Mesothelial cell of epicardium (in vitro differentiated cells): ENCODE measurements around the gene CLCN1. TPM values are rescaled to one million over a fixed set of nuclear protein-coding genes. Genes with fewer than 3 reads are reported as not detected.

Experiments
- DNase-seq, 2 experiments: peaks; one replicate each; pipeline ENCODE4 v3.0.0; 2021; ENCODE audit warnings: low spot score in 2 of 2; ENCODE audit not compliant: unreplicated experiment in 2 of 2
- H3K27ac Mint-ChIP-seq: 2 replicates; pipeline ENCODE4 v1.8.0; 2021; ENCODE audit warnings: mixed read lengths
- H3K27me3 Mint-ChIP-seq: 2 replicates; pipeline ENCODE4 v1.8.0; 2021; ENCODE audit warnings: low read depth, mixed read lengths
- H3K36me3 Mint-ChIP-seq: 2 replicates; pipeline ENCODE4 v1.8.0; 2021; ENCODE audit warnings: mixed read lengths
- H3K4me1 Mint-ChIP-seq: 2 replicates; pipeline ENCODE4 v1.8.0; 2021; ENCODE audit warnings: mixed read lengths
- H3K4me3 Mint-ChIP-seq: 2 replicates; pipeline ENCODE4 v1.8.0; 2021; ENCODE audit warnings: mild to moderate bottlenecking, moderate library complexity, mixed read lengths
- H3K9me3 Mint-ChIP-seq: 2 replicates; pipeline ENCODE4 v1.8.0; 2021; ENCODE audit warnings: mixed read lengths
- total RNA-seq: library from RNA; stranded (reverse); gene quantifications from 3 replicates; pipeline ENCODE4 v1.2.1, GENCODE V29; 2021
- TF ChIP-seq, protein P1 (sequence below): fragments of 200-600 bp; sonication (generic); IDR thresholded peaks from one replicate; pipeline ENCODE4 v1.5.0; 2021; ENCODE audit warnings: antibody characterized with exemption; ENCODE audit not compliant: unreplicated experiment

Gene CLCN1
- total RNA-seq, 1 donor from 2014 or later: 0.16 TPM

DNA sequence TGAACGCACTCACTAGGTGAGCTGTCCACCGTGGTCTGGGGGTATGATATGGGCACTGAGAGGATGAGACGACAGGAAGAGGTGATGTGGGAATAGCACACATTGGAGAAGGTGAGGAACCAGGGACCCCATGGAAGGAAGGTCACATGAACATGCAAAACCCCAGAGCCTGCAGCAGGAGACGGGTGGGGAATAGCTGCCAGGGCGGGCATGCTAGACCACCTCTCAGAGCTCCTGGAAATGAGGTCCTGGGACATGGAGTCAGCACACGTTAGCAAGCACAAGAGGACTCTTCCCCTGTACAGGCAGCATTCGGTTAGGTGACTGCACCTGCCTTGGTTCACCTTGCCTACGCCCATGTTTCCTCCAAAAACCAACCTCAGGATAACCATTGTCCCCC, 38.5 kb downstream of the CLCN1 start:
- Mint-ChIP-seq H3K27ac (no peak overlapping the region), H3K4me3 (no peak overlapping the region), H3K9me3 (no peaks in the 10 kb centered on the region), H3K36me3 (no peaks in the 10 kb centered on the region), H3K4me1 (no peaks in the 10 kb centered on the region), H3K27me3 (peaks cover 26% of the 10 kb centered on the region)
- TF ChIP-seq, protein P1, sequence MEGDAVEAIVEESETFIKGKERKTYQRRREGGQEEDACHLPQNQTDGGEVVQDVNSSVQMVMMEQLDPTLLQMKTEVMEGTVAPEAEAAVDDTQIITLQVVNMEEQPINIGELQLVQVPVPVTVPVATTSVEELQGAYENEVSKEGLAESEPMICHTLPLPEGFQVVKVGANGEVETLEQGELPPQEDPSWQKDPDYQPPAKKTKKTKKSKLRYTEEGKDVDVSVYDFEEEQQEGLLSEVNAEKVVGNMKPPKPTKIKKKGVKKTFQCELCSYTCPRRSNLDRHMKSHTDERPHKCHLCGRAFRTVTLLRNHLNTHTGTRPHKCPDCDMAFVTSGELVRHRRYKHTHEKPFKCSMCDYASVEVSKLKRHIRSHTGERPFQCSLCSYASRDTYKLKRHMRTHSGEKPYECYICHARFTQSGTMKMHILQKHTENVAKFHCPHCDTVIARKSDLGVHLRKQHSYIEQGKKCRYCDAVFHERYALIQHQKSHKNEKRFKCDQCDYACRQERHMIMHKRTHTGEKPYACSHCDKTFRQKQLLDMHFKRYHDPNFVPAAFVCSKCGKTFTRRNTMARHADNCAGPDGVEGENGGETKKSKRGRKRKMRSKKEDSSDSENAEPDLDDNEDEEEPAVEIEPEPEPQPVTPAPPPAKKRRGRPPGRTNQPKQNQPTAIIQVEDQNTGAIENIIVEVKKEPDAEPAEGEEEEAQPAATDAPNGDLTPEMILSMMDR: no peak
- DNase-seq: no peak

DNA sequence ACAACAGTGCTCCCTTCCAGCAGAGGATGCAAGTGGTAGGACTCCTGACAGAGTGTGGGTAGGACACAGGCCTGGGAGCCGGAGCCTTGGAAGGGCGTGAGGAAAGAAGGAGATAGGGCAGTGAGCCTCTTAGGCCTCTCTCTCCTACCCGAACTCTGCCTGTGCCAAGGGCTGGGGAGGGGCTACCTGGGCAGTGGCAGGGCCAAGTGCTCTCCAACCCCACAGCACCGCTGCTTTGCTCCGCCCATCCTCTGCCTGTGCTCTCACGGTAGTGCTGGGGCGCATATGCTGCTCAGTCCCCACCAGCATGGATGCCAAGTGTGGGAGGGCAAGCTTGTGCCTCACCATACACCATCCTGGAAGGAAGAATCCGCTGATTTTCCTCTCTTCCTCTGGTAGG, 39.1 kb downstream of the CLCN1 start:
- H3K4me1 Mint-ChIP-seq: no peaks in the 10 kb centered on the region
- H3K4me3 Mint-ChIP-seq: no peak overlapping the region
- TF ChIP-seq, protein P1: no peak
- H3K27me3 Mint-ChIP-seq: peaks cover 28% of the 10 kb centered on the region
- no peaks in the 10 kb centered on the region for H3K36me3 Mint-ChIP-seq
- no peak for DNase-seq
- no peaks in the 10 kb centered on the region for H3K9me3 Mint-ChIP-seq
- no peak overlapping the region for H3K27ac Mint-ChIP-seq

DNA sequence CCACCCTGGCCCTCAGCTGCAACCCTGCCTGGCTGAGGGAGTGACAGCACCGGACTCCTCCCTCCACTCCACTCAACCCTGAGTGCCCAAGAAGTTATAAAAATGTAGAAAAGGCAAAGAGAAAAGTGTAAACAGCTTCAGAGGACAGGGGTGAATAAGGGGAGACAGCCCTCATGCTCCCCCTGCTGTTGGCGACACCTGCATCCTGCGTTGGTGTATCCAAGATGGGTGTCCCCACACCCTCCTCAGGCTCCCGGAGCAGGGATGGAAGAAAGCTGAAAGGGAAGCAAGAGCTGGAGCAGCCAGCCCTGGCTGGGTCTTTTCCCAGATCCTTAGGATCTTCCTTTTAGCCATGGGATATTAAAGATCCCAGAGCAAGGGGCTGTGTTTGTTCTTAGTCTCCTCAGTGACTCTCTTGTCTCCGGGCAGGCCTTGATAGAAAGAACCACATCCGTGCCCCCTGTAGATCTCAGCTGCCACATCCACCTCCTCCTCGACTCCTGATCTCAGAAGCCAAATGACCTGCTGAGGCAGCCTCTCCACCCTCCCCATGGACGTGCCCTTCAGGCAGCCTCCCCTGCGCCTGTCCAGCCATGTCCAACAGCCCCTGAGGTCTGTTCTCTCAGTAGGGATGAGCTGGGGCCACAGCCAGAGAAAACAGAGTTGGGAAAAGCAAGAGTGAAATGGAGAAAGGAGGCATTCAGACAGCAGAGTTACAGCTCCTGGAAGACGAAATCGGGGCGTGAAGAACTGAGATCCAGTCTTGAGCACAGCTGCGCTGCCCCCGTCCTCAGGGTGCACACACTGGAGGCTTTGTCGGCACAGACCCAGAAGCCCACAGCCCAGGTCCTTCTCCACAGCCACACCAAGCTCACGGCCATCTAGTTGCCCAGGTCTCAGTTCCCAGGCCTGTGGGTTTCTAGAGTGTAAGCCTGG, 39.8 kb downstream of the CLCN1 start:
- Mint-ChIP-seq H3K4me1 (peaks cover 2% of the 10 kb centered on the region), H3K36me3 (no peaks in the 10 kb centered on the region), H3K9me3 (no peaks in the 10 kb centered on the region), H3K27ac (no peak overlapping the region), H3K4me3 (no peak overlapping the region), H3K27me3 (peaks cover 36% of the 10 kb centered on the region)
- DNase-seq: no peak
- TF ChIP-seq, protein P1: no peak

DNA sequence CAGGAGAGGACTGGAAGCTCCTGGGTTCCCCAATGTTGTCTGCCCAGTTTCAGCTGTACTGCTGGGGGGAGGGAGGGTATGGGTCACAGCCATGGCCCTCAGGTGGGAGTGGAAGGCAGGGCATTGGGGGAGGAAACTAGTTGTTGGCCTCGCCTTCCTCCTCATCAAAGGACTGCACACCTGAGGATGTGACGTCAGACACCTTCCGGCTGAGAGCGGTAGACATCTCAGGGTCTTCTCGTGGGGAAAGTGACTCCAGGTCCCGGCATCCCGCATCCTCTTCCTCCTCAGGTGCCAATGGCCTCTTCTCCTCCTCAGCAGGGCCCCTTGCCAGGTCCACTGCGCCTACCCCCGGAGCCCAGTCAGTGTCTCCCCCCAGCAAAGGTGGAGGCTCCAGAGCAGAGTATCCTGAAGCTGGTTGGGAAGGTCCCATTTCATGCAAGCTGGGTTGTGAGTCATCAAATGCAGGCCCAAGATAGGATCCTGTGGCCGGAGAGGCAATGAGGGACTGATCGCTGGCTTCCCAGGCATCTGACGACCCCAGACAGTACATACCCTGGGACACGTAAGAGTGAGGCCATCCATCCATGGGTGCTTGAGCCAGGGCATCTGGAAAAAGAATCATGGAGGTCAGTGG, 40.6 kb downstream of the CLCN1 start:
- Mint-ChIP-seq H3K4me3 (no peak overlapping the region), H3K36me3 (no peaks in the 10 kb centered on the region), H3K27me3 (peaks cover 41% of the 10 kb centered on the region), H3K27ac (no peak overlapping the region), H3K9me3 (no peaks in the 10 kb centered on the region), H3K4me1 (peaks cover 5% of the 10 kb centered on the region)
- no peak for DNase-seq
- TF ChIP-seq, protein P1: no peak

DNA sequence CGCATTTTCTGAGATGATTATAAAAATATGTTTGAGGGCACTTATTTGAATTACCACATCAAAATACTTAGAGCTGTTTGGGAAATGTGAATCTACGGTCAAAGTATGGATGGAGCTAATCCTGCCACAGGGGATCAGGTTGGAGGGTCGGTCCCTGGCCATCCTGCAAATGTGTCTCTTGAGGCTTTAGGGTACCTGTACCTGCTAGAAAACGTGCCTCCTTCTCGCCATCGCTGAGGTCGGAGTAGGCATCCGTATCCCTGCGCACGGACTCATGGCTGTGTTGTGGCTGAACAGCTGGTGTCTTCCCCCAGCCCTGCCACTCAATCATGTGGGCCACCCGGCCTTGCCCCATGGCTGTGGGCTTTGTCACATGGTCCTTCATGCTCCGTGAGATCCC, 42.7 kb downstream of the CLCN1 start:
- peaks cover 7% of the 10 kb centered on the region for H3K4me1 Mint-ChIP-seq
- no peaks in the 10 kb centered on the region for H3K9me3 Mint-ChIP-seq
- H3K27me3 Mint-ChIP-seq: peaks cover 55% of the 10 kb centered on the region
- H3K36me3 Mint-ChIP-seq: no peaks in the 10 kb centered on the region
- TF ChIP-seq, protein P1: no peak
- no peak overlapping the region for H3K4me3 Mint-ChIP-seq
- no peak overlapping the region for H3K27ac Mint-ChIP-seq
- no peak for DNase-seq
